GM03348 (cell line): Measurements from ENCODE around the gene GBA3.

Experiments
- DNase-seq: peaks from one replicate; pipeline ENCODE4 v3.0.0; 2012; ENCODE audit warnings: low spot score

The GBA3 gene

GRCh38 chr4:22692736-22693135 is at the start of gene GBA3:
Gene GBA3 (plus strand): TSS chr4:22692937.
- DNase-seq = no peak

GRCh38 chr4:22643952-22644351 is 48.8 kb upstream of the GBA3 start:
- no peak for DNase-seq

GRCh38 chr4:22645481-22646182 is 47.1 kb upstream of the GBA3 start:
- no peak for DNase-seq

- DNase-seq = no peak
Observed at GRCh38 chr4:22648996-22649395, 43.7 kb upstream of the GBA3 start.

GRCh38 chr4:22650771-22651170 is 42.0 kb upstream of the GBA3 start:
- no peak for DNase-seq

GRCh38 chr4:22653752-22654151 is 39.0 kb upstream of the GBA3 start:
- DNase-seq = no peak

- DNase-seq = peak; percentile 33
Observed at GRCh38 chr4:22661443-22661842, 31.3 kb upstream of the GBA3 start.

GRCh38 chr4:22667332-22667940 is 25.3 kb upstream of the GBA3 start:
- DNase-seq = no peak

GRCh38 chr4:22668301-22668700 is 24.4 kb upstream of the GBA3 start:
- DNase-seq = peak; percentile 9

- DNase-seq = no peak
Observed at GRCh38 chr4:22668702-22669101, 24.0 kb upstream of the GBA3 start.

GRCh38 chr4:22670956-22671355 is 21.8 kb upstream of the GBA3 start:
- no peak for DNase-seq

- DNase-seq = no peak
Observed at GRCh38 chr4:22672519-22672918, 20.2 kb upstream of the GBA3 start.

- DNase-seq = no peak
Observed at GRCh38 chr4:22672944-22673343, 19.8 kb upstream of the GBA3 start.

- no peak for DNase-seq
Observed at GRCh38 chr4:22674700-22675099, 18.0 kb upstream of the GBA3 start.

GRCh38 chr4:22676063-22676462 is 16.7 kb upstream of the GBA3 start:
- DNase-seq = no peak

- no peak for DNase-seq
Observed at GRCh38 chr4:22677780-22678179, 15.0 kb upstream of the GBA3 start.

- DNase-seq = no peak
Observed at GRCh38 chr4:22678940-22679854, 13.5 kb upstream of the GBA3 start.

GRCh38 chr4:22680065-22680642 is 12.6 kb upstream of the GBA3 start:
- DNase-seq = no peak

GRCh38 chr4:22683726-22684125 is 9.0 kb upstream of the GBA3 start:
- DNase-seq = no peak

GRCh38 chr4:22686141-22686540 is 6.6 kb upstream of the GBA3 start:
- DNase-seq = no peak

- peak; percentile 11 for DNase-seq
Observed at GRCh38 chr4:22688236-22688635, 4.5 kb upstream of the GBA3 start.

GRCh38 chr4:22689428-22689827 is 3.3 kb upstream of the GBA3 start:
- DNase-seq = no peak

- DNase-seq = no peak
Observed at GRCh38 chr4:22695029-22695428, 2.3 kb downstream of the GBA3 start.
